SKM-1 treated with dmso at 0.1 percent for 144 hours (cell line): Measurements from ENCODE around the gene PTPRF.

Experiments
- DNase-seq: peaks from one replicate; lab custom pipeline; 2025; ENCODE audit not compliant: unreplicated experiment; lab: John Stamatoyannopoulos, UW

The PTPRF gene

DNA sequence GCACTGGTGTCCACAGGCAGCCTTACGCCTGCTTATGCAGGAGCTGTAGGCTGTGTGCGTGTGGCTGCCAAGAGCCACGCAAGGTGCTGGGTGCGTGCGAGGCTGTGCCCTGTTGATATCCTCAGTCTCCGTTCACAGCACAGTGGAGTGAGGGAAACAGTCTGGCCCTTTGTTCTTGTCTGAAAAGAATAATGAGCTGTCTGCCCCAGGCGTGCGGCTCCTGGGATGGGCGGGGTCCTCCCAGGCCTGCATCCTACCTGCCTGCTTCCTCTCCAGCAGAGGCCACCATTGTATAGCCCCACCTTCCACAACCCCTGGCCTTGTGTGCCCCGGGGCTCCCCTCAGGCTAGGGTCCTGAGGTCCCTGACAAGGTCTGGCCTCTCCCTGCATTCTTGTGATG is 72.3 kb downstream of the PTPRF start:
- no peak for DNase-seq

DNA sequence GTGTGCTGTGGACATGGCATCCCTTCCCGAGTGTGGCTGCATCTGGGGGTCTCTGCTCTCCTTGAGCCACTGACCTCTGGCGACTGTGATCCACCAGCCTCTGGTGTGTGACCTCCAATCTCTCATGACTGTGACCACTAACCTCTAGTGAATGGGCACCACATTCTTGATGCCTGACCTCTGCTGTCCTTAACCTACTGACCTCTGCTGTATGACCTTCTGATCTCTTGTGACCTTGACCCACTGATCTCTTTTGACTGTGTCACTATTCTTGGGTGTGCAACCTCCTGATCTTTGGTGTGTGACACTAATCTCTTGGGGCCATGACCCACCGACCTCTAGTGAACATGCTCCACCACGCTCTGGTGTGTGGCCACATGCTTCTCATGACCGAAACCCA is 73.5 kb downstream of the PTPRF start:
- DNase-seq, result no peak

DNA sequence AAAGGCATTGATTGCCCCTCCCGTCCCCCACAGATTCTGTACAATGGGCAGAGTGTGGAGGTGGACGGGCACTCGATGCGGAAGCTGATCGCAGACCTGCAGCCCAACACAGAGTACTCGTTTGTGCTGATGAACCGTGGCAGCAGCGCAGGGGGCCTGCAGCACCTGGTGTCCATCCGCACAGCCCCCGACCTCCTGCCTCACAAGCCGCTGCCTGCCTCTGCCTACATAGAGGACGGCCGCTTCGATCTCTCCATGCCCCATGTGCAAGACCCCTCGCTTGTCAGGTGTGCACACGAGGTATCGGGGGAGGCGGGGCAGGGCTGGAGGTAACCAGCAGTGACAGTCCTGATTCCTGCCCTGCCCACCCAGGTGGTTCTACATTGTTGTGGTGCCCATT is 74.5 kb downstream of the PTPRF start:
- no peak for DNase-seq

DNA sequence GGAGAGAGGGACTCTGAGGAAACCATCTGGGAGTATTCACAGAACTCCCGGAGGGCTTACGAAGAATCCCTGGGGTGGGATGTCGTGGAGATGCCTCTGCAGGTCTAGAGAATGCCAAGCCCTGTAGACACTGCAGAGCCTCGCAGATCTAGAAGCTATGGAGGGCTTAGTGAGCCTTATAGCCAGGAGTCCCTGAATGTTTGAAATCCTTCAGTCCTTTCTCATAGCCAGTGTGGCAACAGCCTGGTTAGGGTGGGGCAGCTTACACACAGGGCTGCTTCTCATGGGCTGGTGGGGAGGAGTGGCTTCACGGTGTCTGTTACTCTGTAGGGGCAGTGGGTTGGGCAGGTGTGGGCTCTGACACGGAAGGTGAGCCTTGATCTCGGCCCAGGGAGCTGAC is 75.1 kb downstream of the PTPRF start:
- DNase-seq, result no peak

DNA sequence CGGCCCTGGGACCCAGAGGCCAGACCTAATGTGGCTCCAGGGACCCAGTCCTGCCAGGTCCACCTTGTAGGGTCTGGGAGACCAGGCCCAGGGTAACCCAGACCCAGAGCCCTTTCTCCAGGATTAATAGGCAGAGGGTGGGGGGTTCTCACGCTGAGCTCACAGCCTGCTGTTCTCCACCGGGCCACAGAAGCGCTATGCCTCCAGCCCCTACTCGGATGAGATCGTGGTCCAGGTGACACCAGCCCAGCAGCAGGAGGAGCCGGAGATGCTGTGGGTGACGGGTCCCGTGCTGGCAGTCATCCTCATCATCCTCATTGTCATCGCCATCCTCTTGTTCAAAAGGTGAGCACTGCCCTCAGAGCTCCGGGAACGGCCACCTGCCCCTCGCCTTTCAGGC is 75.9 kb downstream of the PTPRF start:
- no peak for DNase-seq

DNA sequence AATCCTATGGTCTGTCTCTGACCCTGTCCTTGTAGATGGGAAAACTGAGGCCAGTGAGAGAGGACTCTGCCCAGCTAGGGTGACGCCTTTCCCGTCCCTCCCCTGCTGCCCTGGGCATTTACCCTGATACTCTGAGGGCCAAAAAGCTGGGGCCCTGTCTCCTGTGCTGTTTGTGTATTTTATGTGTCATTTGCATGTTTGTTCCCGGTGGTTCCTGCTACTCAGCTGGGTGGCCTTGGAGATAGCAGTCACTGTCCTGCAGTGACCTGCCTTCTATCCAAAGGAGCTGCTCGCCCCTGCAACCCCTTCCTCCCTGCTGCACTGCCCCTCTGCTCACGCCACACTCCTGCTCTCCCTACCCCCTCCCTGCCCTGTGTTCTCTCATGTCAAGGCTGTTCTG is 78.1 kb downstream of the PTPRF start:
- no peak for DNase-seq

DNA sequence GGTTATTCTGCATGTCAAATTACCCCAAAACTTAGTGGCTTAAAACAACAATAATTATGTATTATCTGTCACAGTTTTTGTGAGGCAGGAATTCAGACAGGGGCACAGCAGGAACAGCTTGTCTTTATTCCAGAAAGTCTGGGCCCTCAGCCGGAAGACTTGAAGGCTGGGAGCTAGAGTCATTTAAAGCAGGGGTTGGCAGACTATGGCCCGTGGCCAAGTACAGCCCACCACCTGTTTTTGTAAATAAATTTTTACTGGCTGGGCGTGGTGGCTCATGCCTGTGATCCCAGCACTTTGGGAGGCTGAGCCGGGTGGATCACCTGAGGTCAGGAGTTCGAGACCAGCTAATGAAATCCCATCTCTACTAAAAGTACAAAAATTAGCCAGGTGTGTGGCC is 79.7 kb downstream of the PTPRF start:
- DNase-seq, result no peak

DNA sequence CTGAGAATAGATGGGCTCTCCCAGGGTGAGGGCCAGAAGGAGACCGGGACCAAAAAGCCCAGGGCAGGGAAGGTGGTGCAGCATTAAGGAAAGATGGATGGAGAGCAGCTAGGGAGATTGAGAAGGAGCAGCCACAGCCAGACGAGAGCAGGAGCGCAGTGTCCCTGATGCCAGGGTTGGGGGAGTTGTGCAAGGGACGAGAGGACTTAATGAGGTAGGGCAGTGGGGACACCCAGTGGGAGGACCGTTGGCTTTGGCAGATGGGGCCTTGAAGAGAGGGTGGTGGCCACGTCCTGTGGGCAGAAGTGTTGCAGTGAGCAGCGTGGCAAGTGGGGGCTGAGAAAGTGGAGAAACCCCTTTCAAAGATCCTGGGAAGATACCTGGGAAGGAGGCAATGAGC is 81.3 kb downstream of the PTPRF start:
- no peak for DNase-seq

DNA sequence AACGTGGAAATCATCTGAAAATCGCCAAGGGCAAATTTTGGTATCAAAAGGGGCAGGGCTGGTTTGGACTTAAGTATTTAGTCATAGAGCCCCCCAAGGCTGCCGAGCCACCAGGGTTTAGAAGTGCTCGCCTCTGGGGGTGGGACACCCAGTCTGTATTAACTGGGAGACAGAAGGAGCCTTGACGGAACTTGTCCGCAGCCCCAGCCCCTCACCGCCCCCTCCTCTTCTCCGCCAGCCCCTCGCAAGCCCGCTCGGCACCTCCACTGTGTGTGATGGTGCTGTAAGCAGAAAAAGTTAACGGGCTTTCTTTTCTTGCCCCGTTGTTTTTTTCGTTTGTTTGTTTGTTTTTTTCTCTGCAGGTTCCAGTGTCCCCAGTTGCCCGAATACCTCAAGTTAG is 81.7 kb downstream of the PTPRF start:
- no peak for DNase-seq

DNA sequence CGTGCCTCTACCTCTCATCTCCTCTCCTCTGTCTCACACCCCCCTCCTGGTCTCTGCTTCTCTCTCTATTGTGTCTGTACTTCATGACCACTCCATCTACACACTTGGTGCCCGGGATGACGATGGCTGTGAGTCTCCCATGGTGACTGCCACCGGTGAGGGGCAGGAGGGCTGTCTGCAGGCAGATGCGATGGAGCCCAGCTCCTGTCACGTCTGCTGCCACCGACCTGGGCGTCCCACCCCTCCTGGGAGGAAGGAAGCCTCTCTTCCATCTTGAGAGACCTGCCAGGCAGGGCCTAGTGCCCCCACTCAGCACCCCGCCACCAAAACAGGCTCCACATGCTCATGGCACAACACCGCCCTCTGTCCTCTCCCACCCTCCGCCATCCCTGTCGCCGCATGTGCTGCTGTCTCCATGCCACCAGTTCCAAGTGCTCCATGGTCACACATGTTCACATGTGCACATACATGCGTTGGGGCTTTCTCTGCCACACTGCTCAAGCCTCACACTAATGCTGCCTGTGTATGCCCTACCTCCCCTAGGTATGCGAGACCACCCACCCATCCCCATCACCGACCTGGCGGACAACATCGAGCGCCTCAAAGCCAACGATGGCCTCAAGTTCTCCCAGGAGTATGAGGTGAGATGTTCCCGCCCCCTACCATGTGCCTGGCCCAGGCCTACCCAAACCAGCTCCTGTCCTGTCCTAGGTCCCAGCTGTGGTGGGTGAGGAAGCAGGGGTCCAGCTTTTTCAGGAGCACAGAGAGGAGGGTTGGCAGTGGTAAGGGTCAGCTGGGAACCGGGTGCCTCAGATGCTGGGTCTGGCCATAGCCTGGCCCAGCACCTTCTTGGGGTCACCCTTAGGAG is 82.6 kb downstream of the PTPRF start:
- DNase-seq, result no peak

DNA sequence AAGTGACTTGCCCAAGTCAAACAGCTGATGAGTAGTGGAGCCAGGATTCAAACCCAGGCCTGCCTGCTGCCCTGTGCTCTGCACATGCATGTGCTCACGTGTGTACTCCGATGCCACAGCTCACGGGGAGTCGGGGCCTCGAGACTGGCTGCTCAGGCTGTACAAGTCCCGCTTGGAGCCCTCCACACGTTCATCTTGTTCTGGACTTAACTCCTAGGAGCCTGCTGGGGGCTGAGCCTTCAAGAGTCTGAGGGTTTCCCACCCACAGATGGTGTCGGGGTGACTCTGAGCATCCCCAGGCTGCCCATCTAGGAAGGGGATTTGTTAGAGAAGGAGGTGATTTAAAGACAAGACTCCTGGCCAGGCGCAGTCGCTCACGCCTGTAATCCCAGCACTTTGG is 83.5 kb downstream of the PTPRF start:
- no peak for DNase-seq

DNA sequence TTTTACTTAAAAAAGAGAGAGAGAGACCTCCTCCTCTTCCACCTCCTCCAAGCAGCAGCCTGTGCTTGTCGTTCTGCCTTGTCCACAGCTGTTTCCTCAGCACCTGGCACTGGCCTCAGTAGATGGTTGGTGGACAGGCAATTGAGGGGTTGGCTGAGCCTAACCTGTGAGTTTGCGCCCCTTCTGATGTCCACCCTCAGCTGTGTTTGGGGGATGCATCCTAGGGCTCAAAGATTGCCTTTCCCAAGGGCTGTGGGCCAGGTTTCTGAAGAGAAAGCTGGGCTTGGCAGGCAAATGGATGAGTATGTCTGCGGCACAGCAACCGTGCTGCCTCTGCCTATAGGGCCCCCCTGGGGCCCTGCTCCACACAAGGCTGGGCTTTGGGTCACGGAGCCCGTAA is 84.2 kb downstream of the PTPRF start:
- no peak for DNase-seq

DNA sequence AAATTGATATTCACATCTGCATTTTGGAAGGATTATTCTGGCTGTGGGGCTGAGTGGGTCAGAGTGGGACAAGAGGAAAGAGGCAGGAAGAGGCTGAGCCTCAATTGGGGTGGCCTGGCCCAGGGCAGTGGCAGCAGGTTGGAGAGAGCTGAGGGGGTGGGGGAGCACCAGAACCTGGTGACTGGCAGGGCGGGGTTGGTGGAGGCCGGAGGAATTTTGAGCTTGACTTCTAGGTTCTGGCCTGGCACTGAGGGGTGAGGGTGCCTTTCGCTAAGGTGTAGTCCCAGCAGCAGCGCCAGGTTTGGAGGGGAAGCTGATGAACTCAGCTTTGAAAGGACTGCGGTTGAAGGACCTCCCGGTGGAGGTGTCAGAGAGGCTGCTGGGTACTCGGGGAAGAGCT is 85.7 kb downstream of the PTPRF start:
- DNase-seq, result no peak

DNA sequence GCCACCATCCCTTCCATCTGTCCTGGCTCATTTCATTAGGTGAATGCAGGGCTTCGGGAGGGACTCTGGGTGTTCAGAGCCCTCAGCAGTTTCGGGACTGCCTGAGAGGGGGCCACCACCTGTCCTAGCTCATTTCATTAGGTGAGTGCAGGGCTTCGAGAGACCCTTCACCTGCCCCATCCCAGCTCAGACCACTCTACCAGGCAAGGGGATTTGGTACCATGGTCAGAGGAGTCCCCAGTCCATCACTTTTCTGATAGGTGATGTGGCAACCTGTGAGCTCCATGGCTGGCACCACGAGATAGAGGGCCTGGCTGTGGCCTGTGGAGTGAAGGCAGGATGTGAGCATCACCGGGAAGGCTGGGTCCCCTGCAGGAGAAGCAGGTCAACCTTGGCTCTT is 86.3 kb downstream of the PTPRF start:
- no peak for DNase-seq

DNA sequence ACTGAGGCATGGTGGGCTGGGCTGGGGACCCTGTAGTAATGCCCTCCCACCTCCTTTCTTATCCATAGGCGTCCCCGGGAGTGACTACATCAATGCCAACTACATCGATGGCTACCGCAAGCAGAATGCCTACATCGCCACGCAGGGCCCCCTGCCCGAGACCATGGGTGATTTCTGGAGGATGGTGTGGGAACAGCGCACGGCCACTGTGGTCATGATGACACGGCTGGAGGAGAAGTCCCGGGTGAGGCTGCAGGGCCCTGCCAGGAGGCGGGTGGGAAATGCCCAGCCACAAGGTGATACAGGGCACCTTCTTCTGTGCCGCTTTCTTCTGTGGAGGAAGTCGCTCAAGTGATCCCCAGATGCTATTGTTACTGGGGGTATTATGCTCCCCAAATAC is 87.0 kb downstream of the PTPRF start:
- no peak for DNase-seq

DNA sequence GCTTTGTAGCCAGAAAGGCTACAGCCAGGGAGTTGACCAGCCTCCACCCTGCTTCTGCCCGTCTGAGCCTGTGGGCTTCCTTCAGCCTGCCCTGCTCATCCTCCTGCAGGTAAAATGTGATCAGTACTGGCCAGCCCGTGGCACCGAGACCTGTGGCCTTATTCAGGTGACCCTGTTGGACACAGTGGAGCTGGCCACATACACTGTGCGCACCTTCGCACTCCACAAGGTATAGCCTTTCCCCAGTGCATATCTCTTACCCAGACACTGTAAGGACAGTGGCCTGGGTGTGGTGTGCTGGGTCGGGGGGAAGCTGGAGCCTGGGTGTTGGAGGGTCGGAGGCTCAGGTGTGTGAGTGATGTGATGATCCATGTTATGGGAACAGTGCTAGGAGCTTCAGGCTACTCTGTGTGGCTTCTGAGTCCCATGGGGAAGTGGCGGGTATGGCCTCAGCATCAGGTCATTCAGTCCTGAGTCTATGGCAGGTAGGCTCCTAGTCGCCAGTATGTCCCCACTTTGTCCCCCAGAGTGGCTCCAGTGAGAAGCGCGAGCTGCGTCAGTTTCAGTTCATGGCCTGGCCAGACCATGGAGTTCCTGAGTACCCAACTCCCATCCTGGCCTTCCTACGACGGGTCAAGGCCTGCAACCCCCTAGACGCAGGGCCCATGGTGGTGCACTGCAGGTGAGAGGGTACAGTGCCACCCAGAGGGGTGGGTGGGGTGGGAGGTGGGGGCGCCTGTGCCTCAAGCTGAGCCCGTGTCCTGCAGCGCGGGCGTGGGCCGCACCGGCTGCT is 88.0 kb downstream of the PTPRF start:
- DNase-seq, result no peak

DNA sequence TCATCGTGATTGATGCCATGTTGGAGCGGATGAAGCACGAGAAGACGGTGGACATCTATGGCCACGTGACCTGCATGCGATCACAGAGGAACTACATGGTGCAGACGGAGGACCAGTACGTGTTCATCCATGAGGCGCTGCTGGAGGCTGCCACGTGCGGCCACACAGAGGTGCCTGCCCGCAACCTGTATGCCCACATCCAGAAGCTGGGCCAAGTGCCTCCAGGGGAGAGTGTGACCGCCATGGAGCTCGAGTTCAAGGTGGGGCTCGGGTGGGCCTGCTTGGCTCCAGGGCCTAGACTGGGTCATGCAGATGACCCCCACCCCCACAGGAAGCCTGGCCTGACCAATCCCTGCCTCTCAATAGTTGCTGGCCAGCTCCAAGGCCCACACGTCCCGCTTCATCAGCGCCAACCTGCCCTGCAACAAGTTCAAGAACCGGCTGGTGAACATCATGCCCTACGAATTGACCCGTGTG is 88.7 kb downstream of the PTPRF start:
- DNase-seq, result no peak

DNA sequence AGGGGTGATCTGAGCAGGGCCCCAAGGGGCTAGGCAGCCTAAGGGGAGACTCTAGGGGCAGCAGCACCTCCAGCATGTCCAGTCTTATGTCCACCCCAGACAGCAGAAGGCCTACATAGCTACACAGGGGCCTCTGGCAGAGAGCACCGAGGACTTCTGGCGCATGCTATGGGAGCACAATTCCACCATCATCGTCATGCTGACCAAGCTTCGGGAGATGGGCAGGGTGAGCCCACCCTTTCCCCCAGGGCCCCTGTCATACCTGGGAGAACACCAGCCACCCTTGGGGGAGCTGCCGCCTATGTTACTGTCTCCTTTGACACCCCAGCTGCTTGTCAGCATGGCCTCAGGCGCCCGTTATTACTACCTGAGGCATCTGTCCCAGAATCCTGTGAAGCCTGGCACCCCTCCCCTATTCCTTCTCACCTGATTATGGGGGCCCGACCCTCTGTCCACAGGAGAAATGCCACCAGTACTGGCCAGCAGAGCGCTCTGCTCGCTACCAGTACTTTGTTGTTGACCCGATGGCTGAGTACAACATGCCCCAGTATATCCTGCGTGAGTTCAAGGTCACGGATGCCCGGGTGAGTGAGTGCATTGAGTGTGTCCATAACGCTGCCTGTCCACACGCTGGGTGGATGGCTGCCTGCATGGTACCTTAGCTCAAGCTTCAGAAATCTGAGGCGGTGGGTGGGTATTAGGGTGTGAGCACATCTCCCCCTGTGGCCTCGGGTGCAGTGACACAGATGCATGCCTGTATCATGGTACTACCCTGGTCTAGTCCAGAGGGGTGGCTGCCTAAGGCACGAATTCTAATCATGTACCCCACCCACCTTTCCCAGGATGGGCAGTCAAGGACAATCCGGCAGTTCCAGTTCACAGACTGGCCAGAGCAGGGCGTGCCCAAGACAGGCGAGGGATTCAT is 89.6 kb downstream of the PTPRF start:
- no peak for DNase-seq

DNA sequence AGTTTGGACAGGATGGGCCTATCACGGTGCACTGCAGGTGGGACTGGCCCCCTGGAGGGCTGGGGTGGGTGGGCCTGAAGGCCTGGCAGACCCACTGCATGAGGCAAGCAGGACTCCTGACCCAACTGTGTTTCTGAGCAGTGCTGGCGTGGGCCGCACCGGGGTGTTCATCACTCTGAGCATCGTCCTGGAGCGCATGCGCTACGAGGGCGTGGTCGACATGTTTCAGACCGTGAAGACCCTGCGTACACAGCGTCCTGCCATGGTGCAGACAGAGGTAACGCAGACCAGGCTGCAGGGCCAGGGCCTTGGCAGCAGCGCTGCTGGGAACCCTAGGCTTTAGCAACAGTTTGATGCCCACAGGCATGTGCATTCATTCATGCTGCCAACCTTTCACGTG is 90.3 kb downstream of the PTPRF start:
- no peak for DNase-seq

DNA sequence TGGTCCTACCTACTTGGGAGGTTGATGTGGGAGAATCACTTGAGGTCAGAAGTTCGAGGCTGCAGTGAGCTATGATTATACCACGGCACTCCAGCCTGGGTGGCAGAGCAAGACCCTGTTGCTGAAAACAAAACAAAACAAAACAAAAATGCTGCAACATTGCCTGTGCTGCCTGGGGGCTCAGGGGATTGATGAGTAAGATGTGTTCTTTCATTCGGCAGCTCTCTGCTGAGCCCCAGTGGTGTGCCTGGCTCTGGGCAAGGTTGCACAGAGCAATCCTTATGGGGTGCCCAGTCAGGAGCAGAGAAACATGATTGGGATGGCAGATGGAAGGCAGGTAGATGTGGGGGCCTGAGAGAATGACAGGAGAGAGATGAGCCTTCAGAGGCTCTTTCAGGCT is 90.7 kb downstream of the PTPRF start:
- DNase-seq, result no peak

DNA sequence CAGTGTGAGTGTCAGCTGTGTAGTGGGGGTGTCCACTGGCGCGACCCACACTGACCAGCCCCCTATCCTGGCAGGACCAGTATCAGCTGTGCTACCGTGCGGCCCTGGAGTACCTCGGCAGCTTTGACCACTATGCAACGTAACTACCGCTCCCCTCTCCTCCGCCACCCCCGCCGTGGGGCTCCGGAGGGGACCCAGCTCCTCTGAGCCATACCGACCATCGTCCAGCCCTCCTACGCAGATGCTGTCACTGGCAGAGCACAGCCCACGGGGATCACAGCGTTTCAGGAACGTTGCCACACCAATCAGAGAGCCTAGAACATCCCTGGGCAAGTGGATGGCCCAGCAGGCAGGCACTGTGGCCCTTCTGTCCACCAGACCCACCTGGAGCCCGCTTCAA is 91.2 kb downstream of the PTPRF start:
- no peak for DNase-seq
